NCI-H187 (cell line): ENCODE measurements around the gene TMPRSS9.
"Not testable (repeated sequence)": the region's sequence is repeated elsewhere in the genome, so short reads cannot be mapped to it uniquely, and the experiment has no call there.

Experiments
- DNase-seq, 2 experiments: peaks; one replicate each; lab custom pipeline; 2025; lab: John Stamatoyannopoulos, UW

The TMPRSS9 gene

GRCh38 chr19:2392366-2392765, 32.3 kb downstream of the TMPRSS9 start:
- DNase-seq: no peak

GRCh38 chr19:2392899-2393298, 32.8 kb downstream of the TMPRSS9 start:
- DNase-seq: not testable (repeated sequence)

GRCh38 chr19:2394054-2394441, 34.0 kb downstream of the TMPRSS9 start:
- DNase-seq: no peak

DNA sequence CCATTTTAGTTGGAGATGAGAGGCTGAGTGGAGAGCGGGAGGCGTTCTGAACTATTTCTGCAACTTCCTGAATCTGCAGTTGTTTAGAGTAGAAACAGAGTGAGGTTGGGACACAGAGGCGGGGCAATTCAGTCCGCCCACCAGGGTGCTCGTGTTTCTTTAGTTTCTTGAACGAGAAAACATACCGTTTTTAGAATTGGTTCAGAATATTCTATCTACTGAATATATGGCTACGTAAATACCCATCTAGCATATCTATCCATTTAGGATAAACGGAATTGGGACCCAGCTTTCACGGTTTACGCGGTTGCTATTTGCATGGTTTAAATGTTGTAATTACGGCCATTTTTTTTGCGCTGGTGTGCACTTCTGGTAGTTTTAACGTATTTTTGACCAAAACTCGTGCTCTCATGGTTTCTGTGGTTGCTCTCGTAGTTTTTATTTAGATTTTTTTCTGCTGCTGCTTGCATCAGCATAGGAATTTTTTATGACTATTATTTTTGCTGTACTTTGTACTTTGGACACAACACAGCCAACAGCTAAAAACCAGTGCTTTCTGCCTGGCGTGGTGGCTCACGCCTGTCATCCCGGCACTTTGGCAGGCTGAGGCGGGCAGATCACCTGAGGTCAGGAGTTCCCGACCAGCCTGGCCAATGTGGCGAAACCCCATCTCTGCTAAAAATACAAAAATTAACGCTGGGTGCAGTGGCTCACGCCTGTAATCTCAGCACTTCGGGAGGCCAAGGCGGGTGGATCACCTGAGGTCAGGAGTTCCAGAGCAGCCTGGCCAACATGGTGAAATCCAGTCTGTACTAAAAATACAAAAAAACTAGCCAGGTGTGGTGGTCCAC, 34.6 kb downstream of the TMPRSS9 start:
- no peak for DNase-seq

DNA sequence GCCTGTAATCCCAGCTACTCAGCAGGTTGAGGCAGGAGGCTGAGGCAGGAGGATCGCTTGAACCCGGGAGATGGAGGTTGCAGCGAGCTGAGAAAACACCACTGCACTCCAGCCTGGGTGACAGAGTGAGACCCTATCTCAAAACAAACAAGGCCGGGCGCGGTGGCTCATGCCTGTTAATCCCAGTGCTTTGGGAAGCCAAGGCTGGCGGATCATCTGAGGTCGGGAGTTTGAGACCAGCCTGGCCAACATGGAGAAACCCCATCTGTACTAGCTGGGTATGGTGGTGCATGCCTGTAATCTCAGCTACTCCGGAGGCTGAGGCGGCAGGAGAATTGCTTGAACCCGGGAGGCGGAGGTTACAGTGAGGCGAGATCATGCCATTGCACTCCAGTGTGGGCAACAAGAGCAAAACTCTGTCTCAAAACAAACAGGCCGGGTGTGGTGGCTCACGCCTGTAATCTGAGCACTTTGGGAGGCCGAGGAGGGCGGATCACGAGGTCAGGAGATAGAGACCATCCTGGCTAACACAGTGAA, 35.3 kb downstream of the TMPRSS9 start:
- DNase-seq: not testable (repeated sequence)

GRCh38 chr19:2397173-2397572, 37.1 kb downstream of the TMPRSS9 start:
- DNase-seq: not testable (repeated sequence)

- no peak for DNase-seq
Observed at GRCh38 chr19:2398735-2399305, 38.8 kb downstream of the TMPRSS9 start.

DNA sequence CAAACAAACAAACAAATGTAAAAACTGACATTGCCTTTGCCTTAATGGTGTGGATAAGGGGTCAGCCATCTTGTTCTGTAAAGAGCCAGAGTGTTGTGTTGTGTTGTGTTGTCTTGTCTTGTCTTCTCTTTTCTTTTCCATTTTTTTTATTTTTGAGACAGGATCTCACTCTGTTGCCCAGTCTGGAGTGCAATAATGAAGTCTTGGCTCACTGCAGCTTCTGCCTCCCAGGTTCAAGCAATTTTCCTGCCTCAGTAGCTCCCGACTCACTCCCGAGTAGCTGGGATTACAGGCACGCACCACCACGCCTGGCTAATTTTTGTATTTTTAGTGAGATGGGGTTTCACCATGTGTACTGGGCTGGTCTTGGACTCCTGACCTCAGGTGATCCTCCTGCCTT, 39.5 kb downstream of the TMPRSS9 start:
- DNase-seq: no peak

GRCh38 chr19:2408247-2408646, 48.2 kb downstream of the TMPRSS9 start:
- no peak for DNase-seq

GRCh38 chr19:2409352-2409912, 49.4 kb downstream of the TMPRSS9 start:
- DNase-seq: no peak

DNA sequence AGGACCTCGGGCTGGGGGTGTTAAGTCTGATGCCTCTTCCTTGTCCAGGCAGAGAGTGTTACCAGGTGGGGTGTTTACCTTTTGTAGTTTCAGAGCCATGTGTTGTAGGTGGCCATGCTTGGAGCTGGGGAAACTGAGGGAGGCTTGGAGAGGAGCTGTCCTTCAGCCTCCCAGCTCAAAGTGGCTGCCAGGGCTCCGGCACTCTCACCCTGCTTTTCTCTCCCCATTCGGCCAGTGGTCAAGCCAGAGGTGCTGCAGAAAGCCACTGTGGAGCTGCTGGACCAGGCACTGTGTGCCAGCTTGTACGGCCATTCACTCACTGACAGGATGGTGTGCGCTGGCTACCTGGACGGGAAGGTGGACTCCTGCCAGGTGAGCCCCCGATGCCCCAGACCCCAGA, 50.0 kb downstream of the TMPRSS9 start:
- no peak for DNase-seq

GRCh38 chr19:2411709-2412108, 51.6 kb downstream of the TMPRSS9 start:
- no peak for DNase-seq

DNA sequence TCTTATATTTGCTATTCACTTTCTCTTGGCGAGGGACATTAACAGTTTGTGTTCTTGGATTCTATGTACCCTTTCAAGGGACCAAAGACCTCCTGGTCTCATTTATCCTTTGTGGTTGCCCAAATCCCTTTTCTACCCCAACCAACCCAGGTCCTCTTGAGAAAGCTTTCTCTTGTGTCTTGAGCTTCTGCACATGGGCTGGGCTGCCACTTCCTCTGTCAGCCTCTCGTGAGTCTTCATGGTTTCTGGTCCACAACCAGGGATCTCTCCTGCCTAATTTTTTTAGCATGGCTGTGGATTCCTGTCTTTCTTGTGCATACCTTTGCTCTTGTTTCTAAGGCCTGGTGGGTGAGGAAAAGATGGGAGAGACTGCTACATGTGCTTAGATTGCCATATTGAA, 52.4 kb downstream of the TMPRSS9 start:
- no peak for DNase-seq

- DNase-seq: no peak
Observed at GRCh38 chr19:2413159-2413558, 53.1 kb downstream of the TMPRSS9 start.

DNA sequence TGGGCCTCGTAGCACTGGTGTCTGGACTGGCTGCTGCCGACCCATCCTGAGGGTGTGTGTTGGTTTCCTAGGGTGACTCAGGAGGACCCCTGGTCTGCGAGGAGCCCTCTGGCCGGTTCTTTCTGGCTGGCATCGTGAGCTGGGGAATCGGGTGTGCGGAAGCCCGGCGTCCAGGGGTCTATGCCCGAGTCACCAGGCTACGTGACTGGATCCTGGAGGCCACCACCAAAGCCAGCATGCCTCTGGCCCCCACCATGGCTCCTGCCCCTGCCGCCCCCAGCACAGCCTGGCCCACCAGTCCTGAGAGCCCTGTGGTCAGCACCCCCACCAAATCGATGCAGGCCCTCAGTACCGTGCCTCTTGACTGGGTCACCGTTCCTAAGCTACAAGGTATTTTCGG, 53.6 kb downstream of the TMPRSS9 start:
- no peak for DNase-seq

DNA sequence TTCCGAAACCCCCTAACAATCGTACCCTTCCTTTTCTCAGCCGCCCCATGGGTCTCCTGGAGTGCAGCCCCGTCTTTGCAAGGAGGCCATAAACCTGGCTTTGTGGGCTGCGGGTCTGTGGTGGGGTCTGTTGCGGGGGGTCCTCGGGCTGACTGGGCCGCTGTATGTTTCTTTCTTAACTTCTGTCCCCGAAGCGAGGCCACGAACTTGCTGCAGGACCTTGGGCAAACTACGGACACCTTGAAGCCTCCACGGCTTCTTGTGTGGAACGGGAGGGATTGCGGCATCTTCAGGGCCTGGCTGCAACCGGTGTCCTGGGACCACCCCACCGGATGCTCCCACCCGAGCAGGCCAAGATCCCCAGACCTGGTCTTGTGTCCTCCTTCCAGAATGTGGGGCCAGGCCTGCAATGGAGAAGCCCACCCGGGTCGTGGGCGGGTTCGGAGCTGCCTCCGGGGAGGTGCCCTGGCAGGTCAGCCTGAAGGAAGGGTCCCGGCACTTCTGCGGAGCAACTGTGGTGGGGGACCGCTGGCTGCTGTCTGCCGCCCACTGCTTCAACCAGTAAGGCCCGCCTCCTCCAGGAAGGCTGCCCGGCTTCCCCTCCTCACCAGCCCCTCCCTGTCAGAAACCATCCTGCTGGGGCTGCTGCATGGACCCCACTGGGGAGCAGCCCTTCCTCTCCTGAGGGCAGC, 55.4 kb downstream of the TMPRSS9 start:
- DNase-seq: no peak

GRCh38 chr19:2415973-2416319, 55.9 kb downstream of the TMPRSS9 start:
- DNase-seq: no peak

DNA sequence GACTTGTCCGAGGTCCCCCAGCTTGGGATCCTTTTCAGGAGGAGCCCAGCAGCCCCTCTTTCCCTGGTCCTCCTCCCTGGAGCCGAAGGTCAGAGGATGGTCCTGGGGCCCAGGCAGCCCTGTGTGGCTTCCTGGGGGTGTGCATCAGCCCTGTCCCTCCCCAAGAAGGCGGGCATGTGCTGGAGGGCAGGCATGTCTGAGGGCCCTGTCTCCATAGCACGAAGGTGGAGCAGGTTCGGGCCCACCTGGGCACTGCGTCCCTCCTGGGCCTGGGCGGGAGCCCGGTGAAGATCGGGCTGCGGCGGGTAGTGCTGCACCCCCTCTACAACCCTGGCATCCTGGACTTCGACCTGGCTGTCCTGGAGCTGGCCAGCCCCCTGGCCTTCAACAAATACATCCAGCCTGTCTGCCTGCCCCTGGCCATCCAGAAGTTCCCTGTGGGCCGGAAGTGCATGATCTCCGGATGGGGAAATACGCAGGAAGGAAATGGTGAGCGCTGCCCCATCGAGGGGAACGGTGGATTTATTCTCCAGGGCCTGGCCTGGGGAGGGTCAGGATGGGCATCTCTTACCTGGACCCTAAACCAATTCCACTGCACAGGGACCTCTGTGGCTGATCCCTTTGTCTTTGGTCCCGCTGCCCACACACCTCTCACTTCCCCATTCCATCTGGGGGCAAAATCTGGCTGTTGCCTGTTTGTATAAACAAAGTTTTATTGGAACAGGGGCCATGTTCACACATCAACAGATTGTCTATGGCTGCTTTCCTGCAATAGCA, 56.4 kb downstream of the TMPRSS9 start:
- DNase-seq: no peak

GRCh38 chr19:2417436-2417835, 57.4 kb downstream of the TMPRSS9 start:
- DNase-seq: not testable (repeated sequence)

- no peak for DNase-seq
Observed at GRCh38 chr19:2417881-2418406, 57.9 kb downstream of the TMPRSS9 start.

DNA sequence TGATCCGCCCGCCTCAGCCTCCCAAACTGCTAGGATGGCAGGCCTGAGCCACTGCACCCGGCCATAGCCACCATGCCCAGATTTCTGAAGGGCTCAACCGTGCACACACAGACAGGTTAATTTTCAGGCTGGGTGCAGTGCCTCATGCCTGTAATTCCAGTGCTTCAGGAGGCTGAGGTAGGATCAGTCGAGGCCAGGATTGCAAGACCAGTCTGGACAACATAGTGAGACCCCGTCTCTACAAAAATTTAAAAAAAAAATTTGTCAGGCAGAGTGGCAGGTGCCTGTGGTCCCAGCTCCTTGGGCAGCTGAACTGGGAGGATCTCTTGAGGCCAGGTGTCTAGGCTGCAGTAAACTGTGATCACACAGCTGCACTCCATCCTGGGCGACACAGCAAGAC, 59.7 kb downstream of the TMPRSS9 start:
- no peak for DNase-seq

GRCh38 chr19:2420490-2420889, 60.4 kb downstream of the TMPRSS9 start:
- DNase-seq: no peak
